Neural cell (in vitro differentiated cells): ENCODE data around the gene HOMER2. TPM values are rescaled to one million over a fixed set of nuclear protein-coding genes. Genes with fewer than 3 reads are reported as not detected.
A peak's percentile ranks its signal among the peaks of the same experiment; 100 is the strongest.

Source experiments
- H2AFZ ChIP-seq: fragments of 200-600, 300-800 bp; sonication (generic), shearing (Covaris generic); 2 replicates; pipeline ENCODE4 v1.6.0; 2014; ENCODE audit warnings: low read depth, mild to moderate bottlenecking, antibody characterized with exemption, low read length, moderate library complexity
- H3F3A ChIP-seq: fragments of 200-600 bp; shearing (Covaris generic); 2 replicates; pipeline ENCODE4 v1.6.1; 2016; ENCODE audit warnings: mild to moderate bottlenecking, moderate library complexity, mixed read lengths, antibody characterized with exemption, low read length; ENCODE audit not compliant: insufficient read depth, poor library complexity, severe bottlenecking
- H3K27ac ChIP-seq: fragments of 200-600, 300-800 bp; sonication (generic), shearing (Covaris generic); 2 replicates; pipeline ENCODE4 v1.5.1; 2014; ENCODE audit warnings: mild to moderate bottlenecking, low read length, moderate library complexity
- H3K27me3 ChIP-seq: fragments of 300-800, 200-600 bp; sonication (generic), shearing (Covaris generic); 2 replicates; pipeline ENCODE4 v1.6.0; 2014; ENCODE audit warnings: mild to moderate bottlenecking, low read depth, low read length, moderate library complexity; ENCODE audit not compliant: insufficient read depth
- H3K36me3 ChIP-seq: fragments of 300-800, 200-600 bp; sonication (generic), shearing (Covaris generic); 2 replicates; pipeline ENCODE4 v1.5.1; 2014; ENCODE audit warnings: mild to moderate bottlenecking, antibody characterized with exemption, low read length, moderate library complexity; ENCODE audit not compliant: insufficient read depth
- H3K4me2 ChIP-seq: fragments of 300-800, 200-600 bp; sonication (generic), shearing (Covaris generic); 2 replicates; pipeline ENCODE4 v1.6.0; 2014; ENCODE audit warnings: mild to moderate bottlenecking, low read length
- H3K4me3 ChIP-seq: fragments of 300-800, 200-600 bp; sonication (generic), shearing (Covaris generic); 2 replicates; pipeline ENCODE4 v1.5.1; 2014; ENCODE audit warnings: mild to moderate bottlenecking, low read length, moderate library complexity
- H3K79me2 ChIP-seq: fragments of 200-600 bp; shearing (Covaris generic); replicated peaks from 2 replicates; pipeline ENCODE4 v1.6.0; 2014; ENCODE audit warnings: mild to moderate bottlenecking, low read length, moderate library complexity; ENCODE audit not compliant: insufficient read depth
- H3K9ac ChIP-seq: fragments of 300-800, 200-600 bp; sonication (generic), shearing (Covaris generic); 2 replicates; pipeline ENCODE4 v1.6.1; 2016; ENCODE audit warnings: mild to moderate bottlenecking, low read length, mixed read lengths
- H3K9me2 ChIP-seq: fragments of 200-600 bp; shearing (Covaris generic); 2 replicates; pipeline ENCODE4 v1.6.1; 2016; ENCODE audit warnings: mild to moderate bottlenecking, low read length, mixed read lengths; ENCODE audit not compliant: insufficient read depth
- H3K9me3 ChIP-seq: fragments of 200-600, 300-800 bp; sonication (generic), shearing (Covaris generic); 2 replicates; pipeline ENCODE4 v1.6.1; 2016; ENCODE audit warnings: mild to moderate bottlenecking, mixed run types, low read length, moderate library complexity, mixed read lengths
- H4K20me1 ChIP-seq: fragments of 200-600 bp; shearing (Covaris generic); 2 replicates; pipeline ENCODE4 v1.6.1; 2016; ENCODE audit warnings: mild to moderate bottlenecking, mixed run types; ENCODE audit not compliant: insufficient read depth
- EP300 ChIP-seq: fragments of 450-650 bp; conservative IDR thresholded peaks from 2 replicates; pipeline ENCODE4 v1.6.1; 2014; ENCODE audit warnings: antibody characterized with exemption, mild to moderate bottlenecking, moderate library complexity; ENCODE audit not compliant: poor library complexity, severe bottlenecking
- EZH2 ChIP-seq: fragments of 200-600, 300-800 bp; shearing (Covaris generic), sonication (generic); IDR thresholded peaks from 2 replicates; pipeline ENCODE4 v1.6.1; 2014; ENCODE audit warnings: antibody characterized with exemption, low read length, borderline replicate concordance, mild to moderate bottlenecking; ENCODE audit not compliant: insufficient read depth, poor library complexity, severe bottlenecking
- MXI1 ChIP-seq: fragments of 450-650 bp; conservative IDR thresholded peaks from 2 replicates; pipeline ENCODE4 v1.6.1; 2014; ENCODE audit warnings: antibody characterized with exemption, mild to moderate bottlenecking; ENCODE audit not compliant: poor library complexity, severe bottlenecking
- POLR2AphosphoS5 ChIP-seq: IDR thresholded peaks from 2 replicates; pipeline ENCODE4 v1.6.1; 2012
- RAD21 ChIP-seq: fragments of 450-650 bp; conservative IDR thresholded peaks from 2 replicates; pipeline ENCODE4 v1.6.1; 2014; ENCODE audit warnings: antibody characterized with exemption, mild to moderate bottlenecking, moderate library complexity
- SMC3 ChIP-seq: fragments of 450-650 bp; conservative IDR thresholded peaks from 2 replicates; pipeline ENCODE4 v1.6.1; 2014; ENCODE audit warnings: antibody characterized with exemption, mild to moderate bottlenecking, moderate library complexity; ENCODE audit not compliant: poor library complexity
- TAF1 ChIP-seq: IDR thresholded peaks from 2 replicates; pipeline ENCODE4 v1.6.1; 2012; ENCODE audit warnings: low read depth
- polyA plus RNA-seq: library from polyadenylated mRNA; depleted of rRNA; stranded (reverse); fragments of >200 nt; gene quantifications from 2 replicates; pipeline ENCODE4 v1.2.3, GENCODE V29; 2014
- TF ChIP-seq, protein P1 (sequence below): fragments of 450-650 bp; IDR thresholded peaks from 2 replicates; pipeline ENCODE4 v1.5.1; 2014; ENCODE audit warnings: antibody characterized with exemption, mild to moderate bottlenecking, moderate library complexity; ENCODE audit not compliant: poor library complexity, severe bottlenecking
- TF ChIP-seq, protein P2 (sequence below): IDR thresholded peaks from 2 replicates; pipeline ENCODE4 v1.6.1; 2012; ENCODE audit warnings: borderline replicate concordance

HOMER2 gene
- polyA plus RNA-seq, 1 donor from 2014 or later = 21.7 TPM

DNA sequence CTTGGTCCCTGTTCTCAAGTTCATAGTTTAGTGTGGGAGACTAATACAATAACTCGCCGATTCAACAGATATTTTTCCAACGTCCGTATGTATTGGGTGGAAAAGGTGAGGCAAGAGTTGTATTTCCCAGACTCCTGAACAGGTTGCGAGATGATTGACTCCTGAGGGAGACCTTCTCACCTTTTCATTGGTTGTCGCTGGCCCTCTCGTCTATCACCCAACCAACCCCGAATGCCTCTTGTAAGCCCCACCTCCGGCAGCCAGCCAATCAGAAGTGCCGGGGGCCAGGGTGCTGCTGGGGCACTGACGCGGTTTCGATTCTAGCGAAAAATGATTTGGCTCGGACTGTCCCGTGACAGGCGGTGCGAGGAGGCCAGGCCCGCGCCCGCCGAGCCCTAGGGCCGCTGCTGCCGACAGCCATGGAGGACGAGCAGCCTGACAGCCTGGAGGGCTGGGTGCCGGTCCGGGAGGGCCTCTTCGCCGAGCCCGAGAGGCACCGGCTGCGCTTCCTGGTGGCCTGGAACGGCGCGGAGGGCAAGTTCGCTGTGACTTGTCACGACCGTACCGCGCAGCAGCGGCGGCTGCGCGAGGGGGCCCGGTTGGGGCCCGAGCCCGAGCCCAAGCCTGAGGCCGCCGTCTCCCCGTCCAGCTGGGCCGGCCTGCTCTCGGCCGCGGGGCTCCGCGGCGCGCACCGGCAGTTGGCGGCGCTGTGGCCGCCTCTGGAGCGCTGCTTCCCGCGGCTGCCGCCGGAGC is 143.0 kb downstream of the HOMER2 start, which contains the start of gene WHAMM:
Gene WHAMM (plus strand): TSS at position 321 of the 753 bp plus-strand sequence. CDS start 99 bp downstream, at position 420.
- Histone ChIP-seq H3K79me2 (peaks cover 16% of the 10 kb centered on the region), H3K27me3 (no peaks in the 10 kb centered on the region), H4K20me1 (no peaks in the 10 kb centered on the region), H3K4me3 (peak within 1 kb of the TSS; percentile 95), H3K9me3 (no peaks in the 10 kb centered on the region), H3K9me2 (no peaks in the 10 kb centered on the region), H2AFZ (peak within 1 kb of the TSS; percentile 69), H3F3A (peaks cover 7% of the 10 kb centered on the region), H3K9ac (peak within 1 kb of the TSS; percentile 66), H3K4me2 (peak within 1 kb of the TSS; percentile 94), H3K36me3 (no peaks in the 10 kb centered on the region), H3K27ac (peak within 1 kb of the TSS; percentile 62)
- TF ChIP-seq, protein P1, sequence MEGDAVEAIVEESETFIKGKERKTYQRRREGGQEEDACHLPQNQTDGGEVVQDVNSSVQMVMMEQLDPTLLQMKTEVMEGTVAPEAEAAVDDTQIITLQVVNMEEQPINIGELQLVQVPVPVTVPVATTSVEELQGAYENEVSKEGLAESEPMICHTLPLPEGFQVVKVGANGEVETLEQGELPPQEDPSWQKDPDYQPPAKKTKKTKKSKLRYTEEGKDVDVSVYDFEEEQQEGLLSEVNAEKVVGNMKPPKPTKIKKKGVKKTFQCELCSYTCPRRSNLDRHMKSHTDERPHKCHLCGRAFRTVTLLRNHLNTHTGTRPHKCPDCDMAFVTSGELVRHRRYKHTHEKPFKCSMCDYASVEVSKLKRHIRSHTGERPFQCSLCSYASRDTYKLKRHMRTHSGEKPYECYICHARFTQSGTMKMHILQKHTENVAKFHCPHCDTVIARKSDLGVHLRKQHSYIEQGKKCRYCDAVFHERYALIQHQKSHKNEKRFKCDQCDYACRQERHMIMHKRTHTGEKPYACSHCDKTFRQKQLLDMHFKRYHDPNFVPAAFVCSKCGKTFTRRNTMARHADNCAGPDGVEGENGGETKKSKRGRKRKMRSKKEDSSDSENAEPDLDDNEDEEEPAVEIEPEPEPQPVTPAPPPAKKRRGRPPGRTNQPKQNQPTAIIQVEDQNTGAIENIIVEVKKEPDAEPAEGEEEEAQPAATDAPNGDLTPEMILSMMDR = peak; percentile 63
- TF ChIP-seq POLR2AphosphoS5 (peak; percentile 78), RAD21 (peak; percentile 34), MXI1 (peak; percentile 83), EZH2 (no peak), EP300 (no peak), SMC3 (peak; percentile 52), TAF1 (no peak)
- TF ChIP-seq, protein P2, sequence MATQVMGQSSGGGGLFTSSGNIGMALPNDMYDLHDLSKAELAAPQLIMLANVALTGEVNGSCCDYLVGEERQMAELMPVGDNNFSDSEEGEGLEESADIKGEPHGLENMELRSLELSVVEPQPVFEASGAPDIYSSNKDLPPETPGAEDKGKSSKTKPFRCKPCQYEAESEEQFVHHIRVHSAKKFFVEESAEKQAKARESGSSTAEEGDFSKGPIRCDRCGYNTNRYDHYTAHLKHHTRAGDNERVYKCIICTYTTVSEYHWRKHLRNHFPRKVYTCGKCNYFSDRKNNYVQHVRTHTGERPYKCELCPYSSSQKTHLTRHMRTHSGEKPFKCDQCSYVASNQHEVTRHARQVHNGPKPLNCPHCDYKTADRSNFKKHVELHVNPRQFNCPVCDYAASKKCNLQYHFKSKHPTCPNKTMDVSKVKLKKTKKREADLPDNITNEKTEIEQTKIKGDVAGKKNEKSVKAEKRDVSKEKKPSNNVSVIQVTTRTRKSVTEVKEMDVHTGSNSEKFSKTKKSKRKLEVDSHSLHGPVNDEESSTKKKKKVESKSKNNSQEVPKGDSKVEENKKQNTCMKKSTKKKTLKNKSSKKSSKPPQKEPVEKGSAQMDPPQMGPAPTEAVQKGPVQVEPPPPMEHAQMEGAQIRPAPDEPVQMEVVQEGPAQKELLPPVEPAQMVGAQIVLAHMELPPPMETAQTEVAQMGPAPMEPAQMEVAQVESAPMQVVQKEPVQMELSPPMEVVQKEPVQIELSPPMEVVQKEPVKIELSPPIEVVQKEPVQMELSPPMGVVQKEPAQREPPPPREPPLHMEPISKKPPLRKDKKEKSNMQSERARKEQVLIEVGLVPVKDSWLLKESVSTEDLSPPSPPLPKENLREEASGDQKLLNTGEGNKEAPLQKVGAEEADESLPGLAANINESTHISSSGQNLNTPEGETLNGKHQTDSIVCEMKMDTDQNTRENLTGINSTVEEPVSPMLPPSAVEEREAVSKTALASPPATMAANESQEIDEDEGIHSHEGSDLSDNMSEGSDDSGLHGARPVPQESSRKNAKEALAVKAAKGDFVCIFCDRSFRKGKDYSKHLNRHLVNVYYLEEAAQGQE = peak; percentile 31

DNA sequence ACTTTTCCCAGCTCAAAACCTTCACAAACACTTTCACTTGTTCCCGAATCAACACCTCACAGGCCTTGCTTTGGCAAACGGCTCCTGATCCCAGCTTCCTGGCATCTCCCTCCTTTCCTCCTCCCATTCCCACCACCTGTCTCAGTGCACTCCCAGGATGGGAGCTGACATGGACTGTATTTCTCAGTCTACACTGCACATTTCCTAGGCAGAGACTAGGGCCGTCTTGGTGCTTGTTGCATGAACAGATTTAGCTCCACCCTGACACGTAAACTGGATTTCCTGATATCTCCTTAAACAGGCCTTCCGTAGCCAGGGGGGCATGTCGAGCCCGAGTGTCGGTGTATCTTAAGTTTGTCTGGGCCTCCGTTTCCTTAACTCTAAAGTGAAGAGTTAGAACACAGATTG is 143.9 kb downstream of the HOMER2 start:
- Histone ChIP-seq H3K9me3 (no peaks in the 10 kb centered on the region), H3K36me3 (no peaks in the 10 kb centered on the region), H3K4me2 (no peak overlapping the region), H3K79me2 (peaks cover 16% of the 10 kb centered on the region), H3K4me3 (peak overlapping the region; percentile 95), H4K20me1 (no peaks in the 10 kb centered on the region), H3K9ac (no peak overlapping the region), H3K27me3 (no peaks in the 10 kb centered on the region), H3K9me2 (no peaks in the 10 kb centered on the region), H3K27ac (no peak overlapping the region), H2AFZ (no peak overlapping the region), H3F3A (peaks cover 7% of the 10 kb centered on the region)
- no peak for TF ChIP-seq RAD21
- TF ChIP-seq TAF1 = no peak
- no peak for TF ChIP-seq POLR2AphosphoS5
- no peak for TF ChIP-seq EZH2
- TF ChIP-seq EP300 = no peak
- TF ChIP-seq, protein P2 = no peak
- TF ChIP-seq, protein P1 = no peak
- TF ChIP-seq MXI1 = no peak
- no peak for TF ChIP-seq SMC3
